Right atrium auricular region (tissue), 2 donors: Measurements from ENCODE around the gene UPK2. TPM values are rescaled to one million over a fixed set of nuclear protein-coding genes. Genes with fewer than 3 reads are reported as not detected.
"Not testable (repeated sequence)": the region's sequence is repeated elsewhere in the genome, so short reads cannot be mapped to it uniquely, and the experiment has no call there.

Source experiments
- DNase-seq: peaks from one replicate; pipeline ENCODE4 v3.0.0-alpha.2; 2019; ENCODE audit warnings: low spot score
- H3K27ac ChIP-seq, 2 donors: fragments of 200-600 bp; sonication (generic); 1 replicate in 1 of 2; 2 replicates in 1 of 2; pipeline ENCODE4 v1.5.1; 2016 to 2019
- H3K27me3 ChIP-seq, 2 donors: fragments of 200-600 bp; sonication (generic); one replicate each; pipeline versions ENCODE4 v1.5.1 to v1.6.0; 2017 to 2019
- H3K36me3 ChIP-seq: fragments of 200-600 bp; sonication (generic); one replicate; pipeline ENCODE4 v1.5.1; 2016
- H3K4me1 ChIP-seq, 2 donors: fragments of 200-600 bp; sonication (generic); one replicate each; pipeline versions ENCODE4 v1.5.1 to v1.6.0; 2017 to 2019
- H3K4me3 ChIP-seq, 2 donors: fragments of 200-600 bp; sonication (generic); 1 replicate in 1 of 2; 2 replicates in 1 of 2; pipeline ENCODE4 v1.5.1; 2017 to 2019; ENCODE audit warnings: mild to moderate bottlenecking in 1 of 2, moderate library complexity in 1 of 2
- H3K9me3 ChIP-seq, 2 donors: fragments of 200-600 bp; sonication (generic); one replicate each; pipeline ENCODE4 v1.5.1; 2019
- CTCF ChIP-seq, 2 donors: fragments of 200-600 bp; sonication (generic); IDR thresholded peaks; one replicate each; pipeline ENCODE4 v1.5.1; 2019; ENCODE audit warnings: antibody characterized with exemption in 2 of 2
- total RNA-seq, 2 donors: library from RNA; depleted of rRNA; stranded (reverse); fragments of >200 nt; gene quantifications; one replicate each; pipeline ENCODE4 v1.1.0, GENCODE V29; 2016

The UPK2 gene
- total RNA-seq, 2 donors from 2014 or later: not detected

DNA sequence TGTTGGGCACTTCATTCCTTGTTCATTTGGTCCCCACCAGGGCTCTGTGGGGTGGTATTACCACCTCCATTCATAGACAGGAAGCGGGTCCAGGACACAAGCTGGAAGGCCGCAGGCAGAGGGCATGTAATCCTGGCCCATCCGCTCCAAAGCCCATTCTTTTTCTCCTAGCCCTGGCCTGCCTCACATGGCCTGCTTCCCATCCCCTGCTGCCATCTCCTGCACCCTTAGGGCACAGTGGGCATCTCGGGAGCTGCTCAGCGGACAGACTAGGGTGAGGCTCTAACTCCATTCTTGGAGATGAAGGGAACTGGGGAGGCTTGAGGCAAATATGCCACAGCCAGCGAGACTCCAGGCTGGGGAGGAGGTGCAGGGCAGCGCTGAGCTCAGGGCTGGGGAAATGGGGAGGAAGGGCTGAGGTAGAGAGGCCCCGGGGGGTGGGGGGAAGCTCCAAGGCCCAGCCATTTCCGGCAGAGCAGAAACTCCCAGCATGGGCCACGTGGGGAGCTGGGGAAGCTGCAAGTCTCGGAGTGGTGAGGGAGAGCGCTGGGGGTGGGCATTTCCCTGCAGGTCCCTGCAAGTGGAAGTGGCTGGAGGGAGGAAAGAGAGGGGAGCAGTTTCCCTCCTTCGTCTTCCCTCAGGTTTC is 16.0 kb upstream of the UPK2 start:
- no peak for DNase-seq

GRCh38 chr11:118947091-118947490 is 9.0 kb upstream of the UPK2 start:
- DNase-seq: no peak
- H3K36me3 ChIP-seq: no peaks in the 10 kb centered on the region
- no peak overlapping the region for H3K4me3 ChIP-seq
- H3K9me3 ChIP-seq: no peaks in the 10 kb centered on the region
- no peaks in the 10 kb centered on the region for H3K27me3 ChIP-seq
- H3K27ac ChIP-seq: no peak overlapping the region
- no peak for TF ChIP-seq CTCF (IDR thresholded peaks at IDR 0.05)
- H3K4me1 ChIP-seq: no peaks in the 10 kb centered on the region

More for the DNA sequence above, 16.0 kb upstream of the UPK2 start:
- Histone ChIP-seq H3K27ac (no peak overlapping the region), H3K27me3 (no peaks in the 10 kb centered on the region), H3K9me3 (no peaks in the 10 kb centered on the region), H3K36me3 (no peaks in the 10 kb centered on the region), H3K4me3 (no peak overlapping the region), H3K4me1 (peaks cover 0 to 4% of the 10 kb centered on the region in 2 donors)
- TF ChIP-seq CTCF (IDR thresholded peaks at IDR 0.05): no peak

DNA sequence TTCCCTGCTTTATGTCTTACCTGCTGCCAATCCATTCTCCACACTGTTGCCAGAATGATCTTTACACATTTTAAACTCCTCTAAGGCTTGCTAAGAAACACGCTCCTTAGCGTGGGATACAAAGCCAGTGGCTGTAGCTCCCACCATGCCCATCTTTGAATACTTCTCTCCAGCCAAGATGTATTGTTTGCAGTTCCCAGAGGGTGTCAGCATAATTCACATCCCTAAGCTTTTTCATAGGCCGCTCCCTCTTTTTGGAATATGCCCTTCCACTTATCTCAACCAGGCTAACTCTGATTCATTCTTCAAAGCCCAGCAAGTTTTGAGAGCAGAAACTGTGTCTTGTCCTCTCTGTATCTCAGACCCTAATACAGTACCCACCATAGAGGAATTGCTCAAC is 8.1 kb upstream of the UPK2 start:
- no peak for TF ChIP-seq CTCF (IDR thresholded peaks at IDR 0.05)
- no peaks in the 10 kb centered on the region for H3K9me3 ChIP-seq
- H3K4me1 ChIP-seq: no peaks in the 10 kb centered on the region
- H3K36me3 ChIP-seq: no peaks in the 10 kb centered on the region
- no peak overlapping the region for H3K27ac ChIP-seq
- no peaks in the 10 kb centered on the region for H3K27me3 ChIP-seq
- no peak overlapping the region for H3K4me3 ChIP-seq
- no peak for DNase-seq

GRCh38 chr11:118953265-118953664 is 2.8 kb upstream of the UPK2 start:
- H3K36me3 ChIP-seq: no peaks in the 10 kb centered on the region
- no peak overlapping the region for H3K4me3 ChIP-seq
- H3K4me1 ChIP-seq: peaks cover 0 to 2% of the 10 kb centered on the region in 2 donors
- no peak overlapping the region for H3K27ac ChIP-seq
- no peaks in the 10 kb centered on the region for H3K27me3 ChIP-seq
- no peak for DNase-seq
- no peak for TF ChIP-seq CTCF (IDR thresholded peaks at IDR 0.05)
- no peaks in the 10 kb centered on the region for H3K9me3 ChIP-seq

- not testable (repeated sequence) for DNase-seq, H3K27me3 ChIP-seq, H3K4me1 ChIP-seq, H3K36me3 ChIP-seq, H3K4me3 ChIP-seq, H3K27ac ChIP-seq, H3K9me3 ChIP-seq
Observed at GRCh38 chr11:118953976-118954375, 2.1 kb upstream of the UPK2 start.

GRCh38 chr11:118956847-118957469 is 860 bp downstream of the UPK2 start:
- TF ChIP-seq CTCF (IDR thresholded peaks at IDR 0.05): peak in 1 of 2 donors; percentile 31
- no peaks in the 10 kb centered on the region for H3K9me3 ChIP-seq
- H3K4me1 ChIP-seq: peaks cover 0 to 2% of the 10 kb centered on the region in 2 donors
- DNase-seq: no peak
- no peak overlapping the region for H3K27ac ChIP-seq
- H3K4me3 ChIP-seq: no peak overlapping the region
- H3K36me3 ChIP-seq: no peaks in the 10 kb centered on the region
- H3K27me3 ChIP-seq: no peaks in the 10 kb centered on the region
